Duodenal mucosa (tissue), 2 donors: ENCODE results near the gene DRC7.

ENCODE experiments used
- H3K27ac ChIP-seq: one replicate; pipeline ENCODE4 v1.7.0; 2013; ENCODE audit warnings: low read depth, low read length
- H3K27me3 ChIP-seq, 2 donors: one replicate each; pipeline ENCODE4 v1.7.0; 2013; ENCODE audit warnings: low read length in 2 of 2, control low read depth in 1 of 2; ENCODE audit not compliant: insufficient read depth in 2 of 2, control insufficient read depth in 1 of 2
- H3K36me3 ChIP-seq, 2 donors: one replicate each; pipeline ENCODE4 v1.7.0; 2013; ENCODE audit warnings: low read length in 2 of 2, control low read depth in 1 of 2; ENCODE audit not compliant: insufficient read depth in 2 of 2, control insufficient read depth in 1 of 2
- H3K4me1 ChIP-seq, 2 donors: one replicate each; pipeline ENCODE4 v1.7.0; 2013; ENCODE audit warnings: low read length in 2 of 2, control low read depth in 1 of 2; ENCODE audit not compliant: insufficient read depth in 2 of 2, control insufficient read depth in 1 of 2
- H3K4me3 ChIP-seq, 2 donors: one replicate each; pipeline ENCODE4 v1.7.0; 2013; ENCODE audit warnings: low read length in 2 of 2, low read depth in 1 of 2
- H3K9ac ChIP-seq, 2 donors: one replicate each; pipeline ENCODE4 v1.7.0; 2013; ENCODE audit warnings: low read length in 2 of 2, low read depth in 1 of 2
- H3K9me3 ChIP-seq, 2 donors: one replicate each; pipeline ENCODE4 v1.7.0; 2013; ENCODE audit warnings: low read length in 2 of 2, control low read depth in 1 of 2; ENCODE audit not compliant: control insufficient read depth in 1 of 2

The DRC7 gene

GRCh38 chr16:57732714-57733113 is 38.1 kb downstream of the DRC7 start:
- H3K36me3 ChIP-seq: no peaks in the 10 kb centered on the region
- no peaks in the 10 kb centered on the region for H3K27me3 ChIP-seq
- H3K9me3 ChIP-seq: no peaks in the 10 kb centered on the region
- H3K9ac ChIP-seq: no peak overlapping the region
- no peak overlapping the region for H3K4me3 ChIP-seq
- no peak overlapping the region for H3K27ac ChIP-seq
- peaks cover 21 to 22% of the 10 kb centered on the region in 2 donors for H3K4me1 ChIP-seq

DNA sequence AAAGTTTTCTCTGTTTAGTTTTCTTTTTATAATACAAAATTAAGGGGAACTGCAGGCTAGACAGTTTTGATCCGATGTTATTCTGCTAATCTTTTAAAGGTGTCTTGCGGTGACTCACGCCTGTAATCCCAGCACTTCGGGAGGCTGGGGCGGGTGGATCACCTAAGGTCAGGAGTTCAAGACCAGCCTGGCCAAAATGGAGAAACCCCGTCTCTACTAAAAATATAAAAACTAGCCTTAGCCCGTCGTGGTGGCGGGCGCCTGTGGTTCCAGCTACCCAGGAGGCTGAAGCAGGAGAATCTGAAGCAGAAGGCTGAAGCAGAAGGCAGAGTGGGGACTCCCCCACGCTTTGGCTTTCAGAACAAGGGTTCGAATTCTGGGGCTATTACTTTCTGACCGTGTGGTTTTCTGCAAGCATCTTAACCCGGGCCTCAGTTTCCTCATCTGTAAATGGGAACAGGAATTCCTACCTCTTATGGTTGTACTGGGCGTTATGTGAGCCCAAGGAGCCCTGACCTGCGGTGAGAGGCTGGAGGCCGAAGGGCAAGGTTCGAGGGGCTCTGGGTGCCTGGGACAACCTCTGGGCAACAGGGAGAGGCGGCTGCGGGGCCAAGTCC is 39.8 kb downstream of the DRC7 start:
- Histone ChIP-seq H3K36me3 (no peaks in the 10 kb centered on the region), H3K4me1 (peaks cover 21 to 23% of the 10 kb centered on the region in 2 donors), H3K9me3 (no peaks in the 10 kb centered on the region), H3K27me3 (no peaks in the 10 kb centered on the region), H3K27ac (peak overlapping the region; percentile 77), H3K4me3 (peak overlapping the region; percentile 85 to 88), H3K9ac (peak overlapping the region; percentile 77 to 88)

DNA sequence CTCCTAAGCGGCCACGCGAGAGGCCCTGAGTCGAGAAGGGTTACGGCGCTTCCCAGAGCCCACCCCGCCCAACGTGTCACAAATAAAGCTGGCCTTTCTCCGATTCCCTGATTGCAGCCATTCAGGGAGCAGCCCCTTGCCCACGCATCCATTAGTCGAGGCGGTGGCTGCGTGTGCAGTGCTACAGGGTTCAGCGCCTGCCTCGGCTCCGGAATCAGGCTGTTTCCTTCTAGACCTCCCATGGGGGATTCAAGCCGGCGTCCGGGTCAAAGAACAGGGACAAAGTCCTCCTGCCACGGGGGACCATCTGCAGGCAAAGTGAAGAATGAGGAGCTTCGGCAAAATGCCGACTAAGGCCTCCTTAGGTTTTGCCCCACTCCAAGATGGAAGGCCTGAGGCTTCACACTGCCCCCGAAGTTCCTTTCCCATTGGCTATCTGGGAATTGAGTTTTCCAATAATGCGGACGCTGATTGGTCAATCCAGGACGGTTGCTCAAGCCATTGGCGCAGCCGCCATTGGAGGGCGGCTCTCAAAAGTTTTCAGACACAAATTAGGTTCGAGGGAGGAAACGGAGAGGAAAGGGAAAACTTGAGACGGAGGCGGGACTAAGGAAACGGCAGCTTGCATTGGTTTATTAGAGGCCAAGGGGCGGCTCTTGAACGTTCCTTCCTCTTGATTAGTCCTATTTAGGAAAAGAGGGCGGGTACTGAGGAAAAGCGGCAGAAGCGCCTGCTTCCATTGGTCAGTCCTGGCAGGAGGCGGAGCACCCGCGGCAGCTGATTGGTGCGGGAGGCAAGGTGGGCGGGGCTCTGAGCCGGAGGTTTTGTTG is 40.5 kb downstream of the DRC7 start:
- Histone ChIP-seq H3K27me3 (no peaks in the 10 kb centered on the region), H3K36me3 (no peaks in the 10 kb centered on the region), H3K9ac (peak overlapping the region; percentile 77 to 88), H3K9me3 (no peaks in the 10 kb centered on the region), H3K4me3 (peak overlapping the region; percentile 85 to 98), H3K4me1 (peaks cover 21 to 23% of the 10 kb centered on the region in 2 donors), H3K27ac (peak overlapping the region; percentile 77)

- peak within 1 kb of the TSS; percentile 77 to 88 for H3K9ac ChIP-seq
- peak within 1 kb of the TSS; percentile 85 to 98 for H3K4me3 ChIP-seq
- H3K27me3 ChIP-seq: no peaks in the 10 kb centered on the region
- peaks cover 0 to 1% of the 10 kb centered on the region in 2 donors for H3K36me3 ChIP-seq
- peaks cover 21 to 23% of the 10 kb centered on the region in 2 donors for H3K4me1 ChIP-seq
- peak within 1 kb of the TSS; percentile 77 for H3K27ac ChIP-seq
- no peaks in the 10 kb centered on the region for H3K9me3 ChIP-seq
Observed at GRCh38 chr16:57735755-57736418, 41.3 kb downstream of the DRC7 start, which contains the start of gene KATNB1. TSS of gene KATNB1 (plus strand) at chr16:57735770. CDS start at chr16:57737244, 1,474 bp downstream.

DNA sequence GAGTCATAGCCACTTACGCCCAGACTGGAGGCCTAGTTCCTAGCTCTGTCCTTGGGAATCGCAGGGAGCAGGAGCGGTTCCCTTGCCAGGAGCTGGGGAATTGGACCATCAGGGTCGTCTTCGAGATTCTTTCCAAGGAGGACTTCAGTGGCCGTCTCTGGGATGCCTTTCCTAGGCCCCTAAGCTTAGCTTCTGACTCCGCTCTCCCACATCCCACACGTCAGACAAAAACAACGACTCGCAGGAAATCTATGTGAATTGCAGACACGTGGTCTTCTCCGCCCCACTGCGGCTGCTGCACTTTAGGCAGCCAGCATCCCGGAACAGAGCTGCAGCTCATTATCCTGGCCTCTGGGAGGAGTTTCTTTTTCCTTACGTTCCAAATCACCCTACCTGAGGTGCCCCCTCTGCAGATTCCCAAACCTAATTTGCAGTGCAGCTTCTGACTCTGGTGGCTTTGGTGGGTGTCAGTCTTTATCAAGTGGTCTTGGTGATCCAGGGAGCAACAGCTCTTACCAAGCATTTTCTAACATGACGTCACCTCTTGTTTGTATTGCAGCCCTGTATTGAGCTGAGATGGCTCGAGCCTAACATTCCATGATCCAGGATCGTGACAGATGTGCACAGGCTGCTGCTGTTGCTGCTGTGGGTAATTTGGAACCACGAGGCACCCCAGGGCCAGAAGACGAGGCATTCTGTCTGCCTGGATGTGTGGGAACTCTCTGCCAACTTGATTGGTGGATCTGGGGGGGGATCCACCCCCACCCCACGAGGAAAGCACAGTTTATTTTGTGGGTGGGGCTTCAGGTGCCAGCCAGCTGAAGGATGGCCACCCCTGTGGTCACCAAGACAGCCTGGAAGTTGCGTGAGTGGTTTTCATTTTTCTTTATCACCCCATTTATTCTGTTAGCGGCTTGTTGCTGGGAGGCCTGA is 42.1 kb downstream of the DRC7 start:
- peak overlapping the region; percentile 65 for H3K9ac ChIP-seq
- H3K36me3 ChIP-seq: peaks cover 0 to 2% of the 10 kb centered on the region in 2 donors
- H3K4me3 ChIP-seq: peak overlapping the region; percentile 85 to 98
- no peaks in the 10 kb centered on the region for H3K9me3 ChIP-seq
- no peak overlapping the region for H3K27ac ChIP-seq
- H3K27me3 ChIP-seq: no peaks in the 10 kb centered on the region
- H3K4me1 ChIP-seq: peaks cover 21 to 23% of the 10 kb centered on the region in 2 donors

- H3K27me3 ChIP-seq: no peaks in the 10 kb centered on the region
Observed at GRCh38 chr16:57738844-57739243, 44.2 kb downstream of the DRC7 start.

GRCh38 chr16:57739756-57740422 is 45.3 kb downstream of the DRC7 start:
- H3K27ac ChIP-seq: no peak overlapping the region
- no peak overlapping the region for H3K4me3 ChIP-seq
- H3K9ac ChIP-seq: no peak overlapping the region
- H3K27me3 ChIP-seq: no peaks in the 10 kb centered on the region
- H3K9me3 ChIP-seq: no peaks in the 10 kb centered on the region
- H3K4me1 ChIP-seq: peaks cover 14 to 18% of the 10 kb centered on the region in 2 donors
- peaks cover 9 to 15% of the 10 kb centered on the region in 2 donors for H3K36me3 ChIP-seq

More at GRCh38 chr16:57738844-57739243, 44.2 kb downstream of the DRC7 start:
- Histone ChIP-seq H3K4me1 (peaks cover 21 to 23% of the 10 kb centered on the region in 2 donors), H3K36me3 (peaks cover 6 to 9% of the 10 kb centered on the region in 2 donors), H3K27ac (no peak overlapping the region), H3K9ac (no peak overlapping the region), H3K9me3 (no peaks in the 10 kb centered on the region), H3K4me3 (no peak overlapping the region)

- Histone ChIP-seq H3K36me3 (peaks cover 9 to 16% of the 10 kb centered on the region in 2 donors), H3K9ac (no peak overlapping the region), H3K4me1 (peaks cover 14 to 18% of the 10 kb centered on the region in 2 donors), H3K27ac (no peak overlapping the region), H3K27me3 (no peaks in the 10 kb centered on the region), H3K4me3 (no peak overlapping the region), H3K9me3 (no peaks in the 10 kb centered on the region)
Observed at GRCh38 chr16:57740423-57741071, 45.9 kb downstream of the DRC7 start.
